AG09309 (cell line): ENCODE results near the gene PTPRG.
"Not testable (repeated sequence)": the region's sequence is repeated elsewhere in the genome, so short reads cannot be mapped to it uniquely, and the experiment has no call there.

Experiments
- DNase-seq: peaks from one replicate; pipeline ENCODE4 v3.0.0-alpha.2; 2010; ENCODE audit warnings: low read depth
- H3K4me3 ChIP-seq: 2 replicates; pipeline ENCODE4 v1.5.1; 2011; ENCODE audit warnings: mild to moderate bottlenecking, low read depth, low read length, moderate library complexity; ENCODE audit not compliant: control insufficient read depth
- CTCF ChIP-seq: IDR thresholded peaks from 2 replicates; pipeline ENCODE4 v1.5.1; 2011; ENCODE audit warnings: mild to moderate bottlenecking, low read depth, low read length, inconsistent platforms; ENCODE audit not compliant: insufficient read depth, control insufficient read depth; ENCODE audit errors: missing control alignments

PTPRG gene

GRCh38 chr3:61687206-61687605, 125.8 kb downstream of the PTPRG start:
- H3K4me3 ChIP-seq: no peak overlapping the region
- no peak for TF ChIP-seq CTCF
- DNase-seq: no peak

DNA sequence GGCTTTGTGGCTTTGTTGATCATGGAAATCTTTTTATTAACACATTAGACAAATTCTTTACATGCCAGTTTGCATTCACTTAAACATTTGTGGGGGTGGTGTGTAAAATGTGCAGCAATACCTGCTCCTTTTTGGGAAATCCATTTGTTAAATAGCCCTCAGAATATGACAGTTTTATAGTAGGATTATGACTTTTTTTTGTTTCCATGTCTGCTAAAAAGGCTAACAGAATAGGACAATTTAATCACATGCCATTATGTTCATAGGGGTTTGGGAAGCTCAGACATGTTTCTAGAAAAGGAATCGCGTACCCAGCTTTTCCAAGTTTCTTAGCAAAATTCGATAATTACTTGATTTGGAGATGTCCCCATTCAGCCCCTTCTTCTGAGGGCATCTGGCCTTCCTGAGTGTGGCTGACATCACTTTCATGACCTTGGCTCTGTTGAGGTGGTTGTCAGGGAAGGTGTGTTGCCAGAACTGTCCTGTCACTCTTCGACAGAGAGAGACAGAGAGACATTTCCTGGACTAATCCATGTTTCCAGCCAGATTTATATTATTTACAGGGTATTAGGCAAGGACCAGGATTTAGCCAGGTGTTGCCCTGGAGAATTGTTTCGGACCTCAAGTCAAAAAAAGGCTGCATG, 126.4 kb downstream of the PTPRG start:
- H3K4me3 ChIP-seq: no peak overlapping the region
- no peak for TF ChIP-seq CTCF
- DNase-seq: no peak

- DNase-seq: no peak
- H3K4me3 ChIP-seq: no peak overlapping the region
- no peak for TF ChIP-seq CTCF
These were observed 127.1 kb downstream of the PTPRG start for GRCh38 chr3:61688307-61688984.

GRCh38 chr3:61690016-61690415, 128.6 kb downstream of the PTPRG start:
- no peak for DNase-seq
- no peak for TF ChIP-seq CTCF
- no peak overlapping the region for H3K4me3 ChIP-seq

DNA sequence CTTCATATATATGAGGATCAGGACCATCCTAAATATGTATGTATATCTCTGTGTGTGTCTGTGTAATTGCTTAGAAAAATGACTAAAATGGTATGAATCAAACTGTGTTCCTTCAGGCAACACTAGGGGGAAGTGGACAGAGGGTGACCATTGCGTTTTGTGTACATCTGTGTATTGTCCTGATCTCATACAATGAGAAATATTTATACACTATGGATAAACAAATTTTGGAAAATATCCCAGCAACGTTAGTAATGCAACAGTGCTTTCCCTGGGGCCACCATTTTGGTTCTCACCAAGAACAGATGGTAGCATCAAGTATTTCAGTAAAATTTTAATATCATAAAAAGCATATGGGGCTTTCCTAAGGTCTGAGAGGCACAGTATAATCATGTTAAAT, 130.1 kb downstream of the PTPRG start:
- DNase-seq: no peak
- TF ChIP-seq CTCF: no peak
- H3K4me3 ChIP-seq: no peak overlapping the region

DNA sequence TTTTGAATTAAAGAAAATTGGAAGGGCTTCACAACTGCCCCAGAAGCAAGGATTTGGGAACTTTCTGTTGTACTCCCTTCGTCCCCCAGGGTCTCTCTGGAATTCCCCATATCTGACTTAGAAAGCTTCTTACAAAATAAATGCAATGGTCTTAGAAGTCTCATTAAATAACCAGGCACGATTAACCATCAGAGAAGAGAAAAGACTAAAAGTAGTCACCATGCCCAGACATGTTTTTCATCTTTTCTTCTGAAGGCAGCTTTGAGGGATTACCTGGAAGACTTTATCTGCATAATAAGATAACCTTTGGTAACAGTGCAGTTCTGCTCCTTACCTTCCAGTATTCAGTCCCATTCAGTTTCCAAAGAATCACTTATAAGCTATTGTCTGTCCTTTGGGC, 135.9 kb downstream of the PTPRG start:
- no peak for TF ChIP-seq CTCF
- no peak overlapping the region for H3K4me3 ChIP-seq
- no peak for DNase-seq

- DNase-seq, H3K4me3 ChIP-seq: not testable (repeated sequence)
These were observed 137.1 kb downstream of the PTPRG start for GRCh38 chr3:61698278-61699072.
